Measurements from ENCODE around the gene SCO2.
A peak's percentile ranks its signal among the peaks of the same experiment; 100 is the strongest.

DNA sequence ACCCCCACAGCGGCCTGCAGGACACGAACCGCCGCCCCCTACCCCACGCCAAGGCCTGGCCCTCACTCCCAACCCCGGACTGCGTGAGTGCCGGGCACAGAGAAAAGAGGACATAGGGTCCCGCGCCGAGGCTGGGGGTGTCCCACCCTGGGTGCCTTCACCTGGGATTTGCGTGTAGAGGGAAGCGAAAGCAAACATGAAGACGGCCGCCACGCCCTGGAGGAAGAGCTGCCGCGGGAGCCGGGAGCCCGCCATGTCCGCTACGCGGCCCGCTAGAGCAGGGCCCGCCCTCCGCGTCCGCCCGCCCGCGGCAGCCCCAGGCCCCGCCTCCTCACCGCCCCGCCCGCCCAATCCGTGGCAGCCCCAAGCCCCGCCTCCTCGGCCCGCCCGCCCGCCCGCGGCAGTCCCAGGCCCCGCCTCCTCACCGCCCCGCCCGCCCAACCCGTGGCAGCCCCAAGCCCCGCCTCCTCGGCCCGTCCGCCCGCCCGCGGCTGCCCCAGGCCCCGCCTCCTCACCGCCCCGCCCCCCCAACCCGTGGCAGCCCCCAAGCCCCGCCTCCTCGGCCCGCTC is 17.9 kb downstream of the SCO2 start, which contains the start of gene LMF2:
- TF ChIP-seq, protein P1, sequence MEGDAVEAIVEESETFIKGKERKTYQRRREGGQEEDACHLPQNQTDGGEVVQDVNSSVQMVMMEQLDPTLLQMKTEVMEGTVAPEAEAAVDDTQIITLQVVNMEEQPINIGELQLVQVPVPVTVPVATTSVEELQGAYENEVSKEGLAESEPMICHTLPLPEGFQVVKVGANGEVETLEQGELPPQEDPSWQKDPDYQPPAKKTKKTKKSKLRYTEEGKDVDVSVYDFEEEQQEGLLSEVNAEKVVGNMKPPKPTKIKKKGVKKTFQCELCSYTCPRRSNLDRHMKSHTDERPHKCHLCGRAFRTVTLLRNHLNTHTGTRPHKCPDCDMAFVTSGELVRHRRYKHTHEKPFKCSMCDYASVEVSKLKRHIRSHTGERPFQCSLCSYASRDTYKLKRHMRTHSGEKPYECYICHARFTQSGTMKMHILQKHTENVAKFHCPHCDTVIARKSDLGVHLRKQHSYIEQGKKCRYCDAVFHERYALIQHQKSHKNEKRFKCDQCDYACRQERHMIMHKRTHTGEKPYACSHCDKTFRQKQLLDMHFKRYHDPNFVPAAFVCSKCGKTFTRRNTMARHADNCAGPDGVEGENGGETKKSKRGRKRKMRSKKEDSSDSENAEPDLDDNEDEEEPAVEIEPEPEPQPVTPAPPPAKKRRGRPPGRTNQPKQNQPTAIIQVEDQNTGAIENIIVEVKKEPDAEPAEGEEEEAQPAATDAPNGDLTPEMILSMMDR (IDR thresholded peaks at IDR 0.05 in 8 of 11, conservative IDR thresholded peaks at IDR 0.05 in 3 of 11), result peak in 3 of 11 experiments; percentile 10 to 19 (median 15)
- peak; percentile 77 to 85 (median 82) for TF ChIP-seq POLR2AphosphoS5 (IDR thresholded peaks at IDR 0.05)
